Thyroid gland (tissue), 4 donors: ENCODE results near the gene FTCD. TPM values are rescaled to one million over a fixed set of nuclear protein-coding genes. Genes with fewer than 3 reads are reported as not detected.
"Not testable (repeated sequence)": the region's sequence is repeated elsewhere in the genome, so short reads cannot be mapped to it uniquely, and the experiment has no call there.

ENCODE experiments used
- DNase-seq, 2 donors: peaks; one replicate each; pipeline ENCODE4 v3.0.0-alpha.2; 2019
- H3K27ac ChIP-seq, 3 donors: fragments of 200-600 bp; sonication (generic); 1 replicate in 2 of 3; 2 replicates in 1 of 3; pipeline ENCODE4 v1.5.1; 2016 to 2019; ENCODE audit warnings: mild to moderate bottlenecking in 1 of 3, moderate library complexity in 1 of 3
- H3K27me3 ChIP-seq: fragments of 200-600 bp; sonication (generic); one replicate; pipeline ENCODE4 v1.5.1; 2019
- H3K36me3 ChIP-seq, 2 donors: fragments of 200-600 bp; sonication (generic); one replicate each; pipeline ENCODE4 v1.5.1; 2016 to 2019
- H3K4me1 ChIP-seq, 2 donors: fragments of 200-600 bp; sonication (generic); one replicate each; pipeline ENCODE4 v1.5.1; 2017 to 2019
- H3K4me3 ChIP-seq, 3 donors: fragments of 200-600 bp; sonication (generic); replicated peaks in 1 of 3; 1 replicate in 2 of 3; 2 replicates in 1 of 3; pipeline ENCODE4 v1.5.1; 2016; ENCODE audit warnings: mild to moderate bottlenecking in 1 of 3
- H3K9me3 ChIP-seq: fragments of 200-600 bp; sonication (generic); one replicate; pipeline ENCODE4 v1.5.1; 2017
- CTCF ChIP-seq, 6 experiments: fragments of 200-600 bp in 3 of 6; fragments of 450-650 bp in 3 of 6; sonication (generic) in 3 of 6; IDR thresholded peaks; one replicate each; pipeline ENCODE4 v1.5.1; 2016 to 2019; ENCODE audit warnings: antibody characterized with exemption in 6 of 6, mild to moderate bottlenecking in 2 of 6, inconsistent platforms in 1 of 6, moderate library complexity in 1 of 6
- POLR2A ChIP-seq, 2 donors: fragments of 450-650 bp; IDR thresholded peaks; one replicate each; pipeline ENCODE4 v1.6.1; 2017; ENCODE audit warnings: antibody characterized with exemption in 2 of 2, mild to moderate bottlenecking in 2 of 2, moderate library complexity in 1 of 2
- WGBS, 2 donors: methylation state at CpG; one replicate each; pipeline ENCODE4 v1.1.5; 2017; 5-methylcytosine and 5-hydroxymethylcytosine counted together
- intact Hi-C: fragments of 100-400 bp; cut with DNase I; formaldehyde crosslinking; loops from one replicate; pipeline ENCODE4 v1.15.1; 2023
- total RNA-seq, 4 donors: library from RNA; depleted of rRNA; stranded (reverse); fragments of >200 nt; gene quantifications; one replicate each; pipeline ENCODE4 v1.2.3, GENCODE V29; 2016

The FTCD gene
- total RNA-seq, 4 donors from 2014 or later, result 0.78 to 1.2 (median 0.94) TPM; not detected in 1

- no peaks in the 10 kb centered on the region for H3K27me3 ChIP-seq
- intact Hi-C loops, result no loop called here
- 70 to 87% methylated on average over 4 to 5 of the region's 6 CpGs for WGBS, 2 donors
- H3K36me3 ChIP-seq, result no peaks in the 10 kb centered on the region
- no peak for TF ChIP-seq CTCF (IDR thresholded peaks at IDR 0.05)
- no peaks in the 10 kb centered on the region for H3K9me3 ChIP-seq
- no peak overlapping the region for H3K27ac ChIP-seq
- no peaks in the 10 kb centered on the region for H3K4me1 ChIP-seq
- H3K4me3 ChIP-seq, result no peak overlapping the region
- DNase-seq, result no peak
These were observed 17.6 kb upstream of the FTCD start for GRCh38 chr21:46172863-46173528.

GRCh38 chr21:46171996-46172862 is 16.9 kb upstream of the FTCD start:
- H3K4me1 ChIP-seq, result no peaks in the 10 kb centered on the region
- H3K36me3 ChIP-seq, result no peaks in the 10 kb centered on the region
- WGBS, 2 donors, result 85 to 87% methylated on average over 21 of the region's 21 CpGs
- intact Hi-C loops, result no loop called here
- H3K9me3 ChIP-seq, result no peaks in the 10 kb centered on the region
- no peak for DNase-seq
- H3K4me3 ChIP-seq, result no peak overlapping the region
- no peaks in the 10 kb centered on the region for H3K27me3 ChIP-seq
- H3K27ac ChIP-seq, result no peak overlapping the region
- no peak for TF ChIP-seq CTCF (IDR thresholded peaks at IDR 0.05)
- no peak for TF ChIP-seq POLR2A (IDR thresholded peaks at IDR 0.05)

- Histone ChIP-seq H3K4me1 (no peaks in the 10 kb centered on the region), H3K36me3 (no peaks in the 10 kb centered on the region), H3K27ac (no peak overlapping the region), H3K27me3 (no peaks in the 10 kb centered on the region), H3K9me3 (no peaks in the 10 kb centered on the region), H3K4me3 (no peak overlapping the region)
- intact Hi-C loops, result no loop called here
- WGBS, 2 donors, result 43 to 77% methylated on average over 2 of the region's 2 CpGs
- no peak for DNase-seq
- no peak for TF ChIP-seq POLR2A (IDR thresholded peaks at IDR 0.05)
- TF ChIP-seq CTCF (IDR thresholded peaks at IDR 0.05), result no peak
These were observed 16.2 kb upstream of the FTCD start for GRCh38 chr21:46171585-46171984.

- H3K9me3 ChIP-seq, H3K27ac ChIP-seq, H3K36me3 ChIP-seq, intact Hi-C loops, H3K27me3 ChIP-seq, H3K4me1 ChIP-seq, H3K4me3 ChIP-seq, DNase-seq: not testable (repeated sequence)
- WGBS, 2 donors, result 79 to 82% methylated on average over 1 of the region's 1 CpG
These were observed 15.2 kb upstream of the FTCD start for GRCh38 chr21:46170436-46171193.

- intact Hi-C loops, result no loop called here
- TF ChIP-seq POLR2A (IDR thresholded peaks at IDR 0.05) (no peak), CTCF (IDR thresholded peaks at IDR 0.05) (no peak)
- no peaks in the 10 kb centered on the region for H3K9me3 ChIP-seq
- 75 to 88% methylated on average over 8 of the region's 8 CpGs for WGBS, 2 donors
- no peak for DNase-seq
- no peak overlapping the region for H3K27ac ChIP-seq
- H3K27me3 ChIP-seq, result no peaks in the 10 kb centered on the region
- H3K4me1 ChIP-seq, result no peaks in the 10 kb centered on the region
- H3K4me3 ChIP-seq, result no peak overlapping the region
- no peaks in the 10 kb centered on the region for H3K36me3 ChIP-seq
These were observed 13.4 kb upstream of the FTCD start for GRCh38 chr21:46168659-46169386.
